Activated T-cell treated with anti-CD3 and anti-CD28 coated beads, Interleukin-2, amount 50 U/mL, for 72 hours (primary cell): ENCODE measurements around the gene CCDC12. TPM values are rescaled to one million over a fixed set of nuclear protein-coding genes. Genes with fewer than 3 reads are reported as not detected.

Experiments used
- ATAC-seq, 2 donors: fragments of 150-1000 bp; cut with Tn5 transposase; replicated peaks in 1 of 2; 2 replicates each; pipeline ENCODE4 v1.10.0; 2021; ENCODE audit warnings: moderate library complexity in 2 of 2, mild to moderate bottlenecking in 1 of 2
- DNase-seq, 2 donors: peaks; one replicate each; pipeline ENCODE4 v3.0.0; 2021 to 2022; ENCODE audit warnings: mixed read lengths in 1 of 2
- H3K27ac Mint-ChIP-seq: one replicate; pipeline ENCODE4 v1.8.0; 2022; ENCODE audit warnings: mild to moderate bottlenecking, moderate library complexity, mixed read lengths
- H3K27me3 Mint-ChIP-seq: one replicate; pipeline ENCODE4 v1.8.0; 2022; ENCODE audit warnings: low read depth, mixed read lengths
- H3K36me3 Mint-ChIP-seq, 2 donors: one replicate each; pipeline ENCODE4 v1.8.0; 2022; ENCODE audit warnings: mixed read lengths in 2 of 2, mild to moderate bottlenecking in 1 of 2; ENCODE audit not compliant: insufficient read depth in 2 of 2
- H3K4me1 Mint-ChIP-seq: one replicate; pipeline ENCODE4 v1.8.0; 2022; ENCODE audit warnings: low read depth, mixed read lengths
- H3K4me3 Mint-ChIP-seq, 2 donors: one replicate each; pipeline ENCODE4 v1.8.0; 2022; ENCODE audit warnings: mild to moderate bottlenecking in 2 of 2, mixed read lengths in 2 of 2, moderate library complexity in 2 of 2
- H3K9me3 Mint-ChIP-seq, 2 donors: one replicate each; pipeline ENCODE4 v1.8.0; 2022; ENCODE audit warnings: mixed read lengths in 2 of 2
- total RNA-seq, 2 donors: library from RNA; stranded (reverse); gene quantifications; one replicate each; pipeline ENCODE4 v1.2.3, GENCODE V29; 2022

Gene CCDC12
- 10 to 100 TPM; 54.7 to 56.2 TPM for total RNA-seq

DNA sequence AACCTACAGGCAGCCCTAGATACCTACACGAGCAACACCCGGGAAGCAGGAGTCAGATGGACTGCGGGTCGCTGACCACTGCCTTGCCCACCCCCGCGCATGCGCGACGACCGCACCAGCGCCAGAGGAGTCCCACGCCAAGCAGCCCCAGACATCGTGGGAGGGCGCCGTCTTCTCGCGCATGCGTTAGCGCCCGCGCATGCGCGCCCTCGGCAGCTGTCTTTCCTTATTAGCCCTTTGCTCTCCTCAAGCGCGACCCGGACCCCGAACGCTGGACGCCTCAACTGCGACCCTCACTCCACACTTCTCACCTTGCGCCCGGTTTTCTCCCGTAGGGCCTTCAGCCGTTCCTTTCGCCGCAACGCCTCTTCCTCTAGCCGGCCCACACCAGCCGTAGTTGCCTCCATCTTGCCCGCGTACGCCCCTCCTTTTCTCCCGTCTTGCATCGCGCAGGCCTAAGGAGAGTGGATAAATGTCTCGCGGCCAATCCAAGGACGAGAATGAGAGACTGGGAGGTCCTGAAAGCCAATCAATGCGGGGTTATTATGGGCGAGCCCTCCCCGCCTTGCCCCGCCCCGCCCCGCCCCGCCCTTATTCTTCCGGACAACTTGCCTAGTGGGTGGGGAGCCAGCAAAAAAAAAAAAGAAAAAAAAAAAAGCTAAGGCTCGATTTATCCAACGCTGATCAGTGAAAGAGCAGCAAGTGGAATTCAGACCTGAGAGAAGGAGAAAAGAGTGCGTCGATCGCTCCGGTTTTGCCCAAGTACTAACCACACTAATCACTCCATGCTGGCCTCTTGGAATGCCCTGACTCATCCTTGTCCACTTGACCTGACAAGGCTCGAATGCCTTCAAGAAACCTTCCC is at the start of gene CCDC12:
CCDC12 (minus strand) TSS at position 420 of the 865 bp plus-strand sequence; CDS start at position 407, 13 bp downstream.
- Mint-ChIP-seq H3K27me3 (no peaks in the 10 kb centered on the region), H3K4me3 (peak within 1 kb of the TSS; percentile 95), H3K36me3 (peaks cover 4 to 21% of the 10 kb centered on the region in 2 donors), H3K4me1 (peaks cover 78% of the 10 kb centered on the region), H3K9me3 (no peaks in the 10 kb centered on the region), H3K27ac (peak within 1 kb of the TSS; percentile 97)
- peak; percentile 90 to 96 for DNase-seq
- ATAC-seq, result peak; percentile 77 to 78

- no peak for DNase-seq
- no peak overlapping the region for H3K27ac Mint-ChIP-seq
- H3K27me3 Mint-ChIP-seq, result no peaks in the 10 kb centered on the region
- peaks cover 24% of the 10 kb centered on the region for H3K4me1 Mint-ChIP-seq
- no peaks in the 10 kb centered on the region for H3K9me3 Mint-ChIP-seq
- no peak overlapping the region for H3K4me3 Mint-ChIP-seq
- peak in 1 of 2 donors; percentile 53 for ATAC-seq
- peaks cover 3 to 12% of the 10 kb centered on the region in 2 donors for H3K36me3 Mint-ChIP-seq
These were observed 48.4 kb upstream of the CCDC12 start for GRCh38 chr3:47024932-47025331.

GRCh38 chr3:47022641-47023071 is 46.1 kb upstream of the CCDC12 start:
- peaks cover 4 to 8% of the 10 kb centered on the region in 2 donors for H3K36me3 Mint-ChIP-seq
- H3K9me3 Mint-ChIP-seq, result no peaks in the 10 kb centered on the region
- DNase-seq, result no peak
- H3K4me1 Mint-ChIP-seq, result peaks cover 42% of the 10 kb centered on the region
- no peaks in the 10 kb centered on the region for H3K27me3 Mint-ChIP-seq
- no peak overlapping the region for H3K4me3 Mint-ChIP-seq
- H3K27ac Mint-ChIP-seq, result no peak overlapping the region
- no peak for ATAC-seq

DNA sequence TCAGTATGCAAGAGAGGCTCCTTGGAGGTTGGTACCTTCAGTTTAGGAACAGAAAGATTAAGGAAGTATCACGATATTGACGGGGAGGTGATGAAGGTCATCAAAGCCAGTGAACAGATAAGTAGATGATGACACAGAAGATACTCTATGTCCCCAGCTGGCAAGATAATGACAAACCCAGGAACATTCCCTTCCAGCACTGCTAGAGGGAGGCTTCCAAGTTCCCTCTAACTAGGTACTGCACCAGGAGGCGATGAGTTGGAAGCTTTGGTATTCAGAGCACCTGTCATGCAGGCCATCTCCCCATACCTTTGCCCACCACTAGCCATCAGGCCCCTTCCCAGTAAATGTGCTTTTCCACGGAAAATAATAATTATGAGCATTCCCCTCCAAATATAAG is 43.8 kb upstream of the CCDC12 start:
- Mint-ChIP-seq H3K4me3 (no peak overlapping the region), H3K27me3 (no peaks in the 10 kb centered on the region), H3K27ac (peak overlapping the region; percentile 95), H3K9me3 (no peaks in the 10 kb centered on the region), H3K36me3 (peaks cover 4 to 8% of the 10 kb centered on the region in 2 donors), H3K4me1 (peaks cover 53% of the 10 kb centered on the region)
- no peak for ATAC-seq
- no peak for DNase-seq

- no peaks in the 10 kb centered on the region for H3K9me3 Mint-ChIP-seq
- H3K4me1 Mint-ChIP-seq, result peaks cover 49% of the 10 kb centered on the region
- peaks cover 4 to 8% of the 10 kb centered on the region in 2 donors for H3K36me3 Mint-ChIP-seq
- peak; percentile 75 to 76 for DNase-seq
- H3K4me3 Mint-ChIP-seq, result peak overlapping the region; percentile 60 to 84
- ATAC-seq, result peak; percentile 86 to 88
- no peaks in the 10 kb centered on the region for H3K27me3 Mint-ChIP-seq
- peak overlapping the region; percentile 95 for H3K27ac Mint-ChIP-seq
These were observed 42.7 kb upstream of the CCDC12 start for GRCh38 chr3:47019201-47019600.

DNA sequence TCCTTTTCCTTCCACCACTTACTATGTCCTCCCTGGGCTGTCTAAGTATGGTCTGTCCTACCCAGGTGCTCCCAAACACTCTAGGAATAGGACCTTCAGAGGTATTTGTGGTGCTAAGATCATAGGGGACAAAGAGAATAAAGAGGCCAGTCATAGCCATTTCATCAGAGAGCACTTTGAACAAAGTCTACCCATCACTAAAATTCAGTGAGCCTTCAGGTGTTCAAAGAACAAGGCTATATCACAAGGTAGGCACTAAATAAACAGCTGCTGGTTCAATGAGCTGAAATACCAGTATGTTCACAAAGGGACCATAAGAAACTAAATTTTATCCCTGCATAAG is 41.7 kb upstream of the CCDC12 start:
- peaks cover 4 to 8% of the 10 kb centered on the region in 2 donors for H3K36me3 Mint-ChIP-seq
- peak overlapping the region; percentile 77 for H3K27ac Mint-ChIP-seq
- no peaks in the 10 kb centered on the region for H3K9me3 Mint-ChIP-seq
- H3K4me1 Mint-ChIP-seq, result peaks cover 49% of the 10 kb centered on the region
- peak overlapping the region in 1 of 2 donors; percentile 84 for H3K4me3 Mint-ChIP-seq
- no peaks in the 10 kb centered on the region for H3K27me3 Mint-ChIP-seq
- DNase-seq (no peak), ATAC-seq (no peak)

- Mint-ChIP-seq H3K27ac (peak overlapping the region; percentile 77), H3K4me1 (peaks cover 53% of the 10 kb centered on the region), H3K4me3 (peak overlapping the region; percentile 62 to 79), H3K27me3 (no peaks in the 10 kb centered on the region), H3K36me3 (peaks cover 4 to 8% of the 10 kb centered on the region in 2 donors), H3K9me3 (no peaks in the 10 kb centered on the region)
- DNase-seq (no peak), ATAC-seq (no peak)
These were observed 41.1 kb upstream of the CCDC12 start for GRCh38 chr3:47017504-47018268.

GRCh38 chr3:47016934-47017435 is 40.4 kb upstream of the CCDC12 start:
- H3K27me3 Mint-ChIP-seq, result no peaks in the 10 kb centered on the region
- peak; percentile 73 to 78 for ATAC-seq
- peaks cover 4 to 8% of the 10 kb centered on the region in 2 donors for H3K36me3 Mint-ChIP-seq
- peaks cover 57% of the 10 kb centered on the region for H3K4me1 Mint-ChIP-seq
- no peaks in the 10 kb centered on the region for H3K9me3 Mint-ChIP-seq
- H3K27ac Mint-ChIP-seq, result peak overlapping the region; percentile 56
- H3K4me3 Mint-ChIP-seq, result peak overlapping the region; percentile 62 to 79
- DNase-seq, result peak; percentile 59 to 62

GRCh38 chr3:47016086-47016933 is 39.8 kb upstream of the CCDC12 start:
- no peak for DNase-seq
- H3K4me3 Mint-ChIP-seq, result peak overlapping the region; percentile 62 to 79
- H3K9me3 Mint-ChIP-seq, result no peaks in the 10 kb centered on the region
- H3K27ac Mint-ChIP-seq, result peak overlapping the region; percentile 56
- H3K27me3 Mint-ChIP-seq, result no peaks in the 10 kb centered on the region
- no peak for ATAC-seq
- peaks cover 4 to 8% of the 10 kb centered on the region in 2 donors for H3K36me3 Mint-ChIP-seq
- H3K4me1 Mint-ChIP-seq, result peaks cover 57% of the 10 kb centered on the region

- ATAC-seq (no peak), DNase-seq (no peak)
- Mint-ChIP-seq H3K4me3 (no peak overlapping the region), H3K27ac (no peak overlapping the region), H3K27me3 (no peaks in the 10 kb centered on the region), H3K4me1 (peaks cover 55% of the 10 kb centered on the region), H3K36me3 (peaks cover 4 to 8% of the 10 kb centered on the region in 2 donors), H3K9me3 (no peaks in the 10 kb centered on the region)
These were observed 38.6 kb upstream of the CCDC12 start for GRCh38 chr3:47015151-47015550.

GRCh38 chr3:47014036-47014435 is 37.5 kb upstream of the CCDC12 start:
- no peak for ATAC-seq
- Mint-ChIP-seq H3K27me3 (no peaks in the 10 kb centered on the region), H3K9me3 (no peaks in the 10 kb centered on the region), H3K4me1 (peaks cover 44% of the 10 kb centered on the region), H3K36me3 (peaks cover 4 to 8% of the 10 kb centered on the region in 2 donors), H3K4me3 (no peak overlapping the region), H3K27ac (peak overlapping the region; percentile 14)
- no peak for DNase-seq

GRCh38 chr3:47013231-47013630 is 36.7 kb upstream of the CCDC12 start:
- no peak overlapping the region for H3K27ac Mint-ChIP-seq
- H3K4me1 Mint-ChIP-seq, result peaks cover 36% of the 10 kb centered on the region
- H3K36me3 Mint-ChIP-seq, result peaks cover 2 to 3% of the 10 kb centered on the region in 2 donors
- H3K9me3 Mint-ChIP-seq, result no peaks in the 10 kb centered on the region
- ATAC-seq (no peak), DNase-seq (no peak)
- H3K4me3 Mint-ChIP-seq, result no peak overlapping the region
- no peaks in the 10 kb centered on the region for H3K27me3 Mint-ChIP-seq
